Peyer's patch (tissue), 4 donors: ENCODE results near the gene SLC40A1. TPM values are rescaled to one million over a fixed set of nuclear protein-coding genes. Genes with fewer than 3 reads are reported as not detected.

ENCODE experiments used
- DNase-seq, 3 donors: peaks; one replicate each; pipeline ENCODE4 v3.0.0-alpha.2; 2017 to 2019
- H3K27ac ChIP-seq, 4 donors: fragments of 200-600 bp; sonication (generic); one replicate each; pipeline ENCODE4 v1.5.1; 2016 to 2019
- H3K27me3 ChIP-seq, 2 donors: fragments of 200-600 bp; sonication (generic); one replicate each; pipeline ENCODE4 v1.5.1; 2019
- H3K36me3 ChIP-seq, 3 donors: fragments of 200-600 bp; sonication (generic); one replicate each; pipeline ENCODE4 v1.5.1; 2016 to 2019
- H3K4me1 ChIP-seq, 4 donors: fragments of 200-600 bp; sonication (generic); one replicate each; pipeline ENCODE4 v1.5.1; 2016 to 2019
- H3K4me3 ChIP-seq, 4 donors: fragments of 200-600 bp; sonication (generic); 1 replicate in 3 of 4; 2 replicates in 1 of 4; pipeline ENCODE4 v1.5.1; 2016 to 2019; ENCODE audit warnings: mild to moderate bottlenecking in 1 of 4
- H3K9me3 ChIP-seq, 4 donors: fragments of 200-600 bp; sonication (generic); one replicate each; pipeline ENCODE4 v1.5.1; 2016 to 2019; ENCODE audit warnings: mild to moderate bottlenecking in 1 of 4
- POLR2A ChIP-seq, 2 donors: fragments of 450-650 bp; IDR thresholded peaks; one replicate each; pipeline ENCODE4 v1.5.1; 2017; ENCODE audit warnings: antibody characterized with exemption in 2 of 2, mild to moderate bottlenecking in 2 of 2, moderate library complexity in 2 of 2
- total RNA-seq, 4 donors: library from RNA; depleted of rRNA; stranded (reverse); fragments of >200 nt; gene quantifications; one replicate each; pipeline ENCODE4 v1.1.0, GENCODE V29; 2016
- TF ChIP-seq, protein P1 (sequence below), 6 experiments: fragments of 450-650 bp in 4 of 6; fragments of 200-600 bp in 2 of 6; sonication (generic) in 1 of 6; IDR thresholded peaks; one replicate each; pipeline ENCODE4 v1.5.1; 2017 to 2019; ENCODE audit warnings: antibody characterized with exemption in 6 of 6, mild to moderate bottlenecking in 3 of 6, moderate library complexity in 1 of 6

The SLC40A1 gene
- total RNA-seq, 4 donors from 2014 or later: 69.8 to 208 (median 149) TPM

DNA sequence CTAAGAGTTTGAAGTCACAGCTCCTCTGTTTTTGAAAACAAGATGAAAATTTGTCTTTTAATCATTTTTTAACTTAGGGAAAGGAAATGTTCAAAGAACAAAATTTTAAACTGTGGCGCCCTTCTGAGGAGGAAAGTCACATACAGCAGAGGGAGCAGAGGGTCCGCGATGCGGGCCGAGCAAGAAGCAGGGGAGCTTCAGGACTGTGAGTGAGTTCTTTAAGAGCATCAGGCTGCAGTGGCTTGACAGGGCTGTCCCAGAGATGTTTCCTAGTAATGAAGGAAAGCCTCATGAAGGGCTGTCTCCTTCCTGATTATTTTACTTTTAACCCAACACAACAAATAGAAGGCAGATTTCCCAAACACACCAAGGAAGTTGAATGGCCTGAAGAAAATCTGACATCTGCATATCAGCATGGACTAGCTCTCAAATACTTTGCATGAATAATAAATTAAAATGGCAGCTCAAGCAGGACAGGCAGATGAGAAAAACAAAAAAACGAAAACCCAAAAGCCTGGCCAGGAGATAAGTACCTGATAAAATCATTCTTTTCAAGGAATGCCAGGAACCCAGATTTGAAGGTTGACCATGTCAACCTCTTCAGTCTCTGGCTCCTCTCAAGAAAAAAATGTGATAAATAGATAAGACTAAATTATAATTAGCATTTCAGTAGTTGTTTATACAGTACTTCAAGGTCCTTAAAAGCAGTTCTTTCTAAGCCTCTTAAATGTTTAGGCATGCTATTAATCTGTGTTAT lies 60.8 kb downstream of the SLC40A1 start:
- no peak for TF ChIP-seq POLR2A (IDR thresholded peaks at IDR 0.05)
- TF ChIP-seq, protein P1, sequence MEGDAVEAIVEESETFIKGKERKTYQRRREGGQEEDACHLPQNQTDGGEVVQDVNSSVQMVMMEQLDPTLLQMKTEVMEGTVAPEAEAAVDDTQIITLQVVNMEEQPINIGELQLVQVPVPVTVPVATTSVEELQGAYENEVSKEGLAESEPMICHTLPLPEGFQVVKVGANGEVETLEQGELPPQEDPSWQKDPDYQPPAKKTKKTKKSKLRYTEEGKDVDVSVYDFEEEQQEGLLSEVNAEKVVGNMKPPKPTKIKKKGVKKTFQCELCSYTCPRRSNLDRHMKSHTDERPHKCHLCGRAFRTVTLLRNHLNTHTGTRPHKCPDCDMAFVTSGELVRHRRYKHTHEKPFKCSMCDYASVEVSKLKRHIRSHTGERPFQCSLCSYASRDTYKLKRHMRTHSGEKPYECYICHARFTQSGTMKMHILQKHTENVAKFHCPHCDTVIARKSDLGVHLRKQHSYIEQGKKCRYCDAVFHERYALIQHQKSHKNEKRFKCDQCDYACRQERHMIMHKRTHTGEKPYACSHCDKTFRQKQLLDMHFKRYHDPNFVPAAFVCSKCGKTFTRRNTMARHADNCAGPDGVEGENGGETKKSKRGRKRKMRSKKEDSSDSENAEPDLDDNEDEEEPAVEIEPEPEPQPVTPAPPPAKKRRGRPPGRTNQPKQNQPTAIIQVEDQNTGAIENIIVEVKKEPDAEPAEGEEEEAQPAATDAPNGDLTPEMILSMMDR (IDR thresholded peaks at IDR 0.05): no peak
- Histone ChIP-seq H3K9me3 (no peaks in the 10 kb centered on the region), H3K27me3 (no peaks in the 10 kb centered on the region), H3K4me1 (peaks cover 0 to 31% (median 3%) of the 10 kb centered on the region in 4 donors), H3K27ac (no peak overlapping the region), H3K36me3 (no peaks in the 10 kb centered on the region), H3K4me3 (no peak overlapping the region)
- DNase-seq: no peak

- no peak for DNase-seq
- Histone ChIP-seq H3K9me3 (no peaks in the 10 kb centered on the region), H3K4me3 (no peak overlapping the region), H3K27ac (no peak overlapping the region), H3K4me1 (peaks cover 0 to 17% (median 2%) of the 10 kb centered on the region in 4 donors), H3K27me3 (no peaks in the 10 kb centered on the region), H3K36me3 (no peaks in the 10 kb centered on the region)
- TF ChIP-seq, protein P1 (IDR thresholded peaks at IDR 0.05): no peak
- TF ChIP-seq POLR2A (IDR thresholded peaks at IDR 0.05): no peak
Observed at GRCh38 chr2:189517847-189518535, 62.6 kb downstream of the SLC40A1 start.

DNA sequence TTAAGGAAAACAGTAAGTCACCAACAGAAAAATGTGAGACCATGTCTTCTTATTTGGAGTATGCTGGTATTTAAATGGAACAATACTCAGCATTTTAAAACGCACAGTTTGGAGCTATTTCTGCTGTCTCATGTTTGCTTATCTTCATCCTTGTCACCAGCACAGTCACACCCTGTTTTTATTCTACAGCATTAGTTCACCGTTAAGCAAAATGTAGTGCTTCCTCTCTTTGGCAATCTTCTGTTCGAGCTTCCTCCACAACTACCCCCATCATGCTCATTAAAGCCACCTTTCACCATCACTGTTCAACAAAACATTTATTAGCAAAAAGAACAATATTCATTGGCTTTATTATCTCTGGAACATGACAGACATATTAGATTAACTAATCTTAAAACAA lies 64.0 kb downstream of the SLC40A1 start:
- Histone ChIP-seq H3K36me3 (no peaks in the 10 kb centered on the region), H3K4me3 (no peak overlapping the region), H3K27ac (no peak overlapping the region), H3K27me3 (no peaks in the 10 kb centered on the region), H3K9me3 (no peaks in the 10 kb centered on the region), H3K4me1 (peaks cover 0 to 4% (median 0%) of the 10 kb centered on the region in 4 donors)
- no peak for DNase-seq
- TF ChIP-seq POLR2A (IDR thresholded peaks at IDR 0.05): no peak
- TF ChIP-seq, protein P1 (IDR thresholded peaks at IDR 0.05): no peak

- TF ChIP-seq POLR2A (IDR thresholded peaks at IDR 0.05): no peak
- TF ChIP-seq, protein P1 (IDR thresholded peaks at IDR 0.05): no peak
- DNase-seq: no peak
- no peaks in the 10 kb centered on the region for H3K4me1 ChIP-seq
- no peak overlapping the region for H3K4me3 ChIP-seq
- H3K36me3 ChIP-seq: no peaks in the 10 kb centered on the region
- H3K27ac ChIP-seq: no peak overlapping the region
- H3K9me3 ChIP-seq: no peaks in the 10 kb centered on the region
- no peaks in the 10 kb centered on the region for H3K27me3 ChIP-seq
Observed at GRCh38 chr2:189515264-189515663, 65.3 kb downstream of the SLC40A1 start.

GRCh38 chr2:189514104-189514503 lies 66.5 kb downstream of the SLC40A1 start:
- no peaks in the 10 kb centered on the region for H3K36me3 ChIP-seq
- no peak for DNase-seq
- no peaks in the 10 kb centered on the region for H3K4me1 ChIP-seq
- no peaks in the 10 kb centered on the region for H3K9me3 ChIP-seq
- H3K27me3 ChIP-seq: no peaks in the 10 kb centered on the region
- H3K27ac ChIP-seq: no peak overlapping the region
- no peak overlapping the region for H3K4me3 ChIP-seq
- TF ChIP-seq, protein P1 (IDR thresholded peaks at IDR 0.05): no peak
- TF ChIP-seq POLR2A (IDR thresholded peaks at IDR 0.05): no peak
